Measurements from ENCODE around the gene ABAT. TPM values are rescaled to one million over a fixed set of nuclear protein-coding genes. Genes with fewer than 3 reads are reported as not detected.

Gene ABAT
- total RNA-seq, 1 donor: 3.5 TPM

DNA sequence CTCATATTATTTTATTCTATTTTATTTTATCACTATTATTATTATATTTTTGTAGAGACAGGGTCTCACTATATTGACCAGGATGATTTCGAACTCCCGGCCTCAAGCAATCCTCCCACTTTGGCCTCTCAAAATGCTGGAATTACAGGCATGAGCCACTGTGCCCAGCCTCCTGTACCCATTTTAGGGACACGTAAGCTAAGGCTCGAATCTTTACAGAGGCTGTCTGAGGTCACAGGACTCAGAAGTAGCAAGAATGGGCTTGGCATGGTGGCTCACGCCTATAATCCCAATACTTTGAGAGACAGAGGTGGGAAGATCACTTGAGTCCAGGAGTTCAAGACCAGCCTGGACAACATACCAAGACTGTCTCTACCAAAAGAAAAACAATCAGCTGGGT, 12.7 kb upstream of the ABAT start:
- no peak for DNase-seq (ENCODE audit: low read depth)
- no peak overlapping the region for H3K4me3 ChIP-seq (ENCODE audit: low read depth, low read length)
- TF ChIP-seq, protein P1, sequence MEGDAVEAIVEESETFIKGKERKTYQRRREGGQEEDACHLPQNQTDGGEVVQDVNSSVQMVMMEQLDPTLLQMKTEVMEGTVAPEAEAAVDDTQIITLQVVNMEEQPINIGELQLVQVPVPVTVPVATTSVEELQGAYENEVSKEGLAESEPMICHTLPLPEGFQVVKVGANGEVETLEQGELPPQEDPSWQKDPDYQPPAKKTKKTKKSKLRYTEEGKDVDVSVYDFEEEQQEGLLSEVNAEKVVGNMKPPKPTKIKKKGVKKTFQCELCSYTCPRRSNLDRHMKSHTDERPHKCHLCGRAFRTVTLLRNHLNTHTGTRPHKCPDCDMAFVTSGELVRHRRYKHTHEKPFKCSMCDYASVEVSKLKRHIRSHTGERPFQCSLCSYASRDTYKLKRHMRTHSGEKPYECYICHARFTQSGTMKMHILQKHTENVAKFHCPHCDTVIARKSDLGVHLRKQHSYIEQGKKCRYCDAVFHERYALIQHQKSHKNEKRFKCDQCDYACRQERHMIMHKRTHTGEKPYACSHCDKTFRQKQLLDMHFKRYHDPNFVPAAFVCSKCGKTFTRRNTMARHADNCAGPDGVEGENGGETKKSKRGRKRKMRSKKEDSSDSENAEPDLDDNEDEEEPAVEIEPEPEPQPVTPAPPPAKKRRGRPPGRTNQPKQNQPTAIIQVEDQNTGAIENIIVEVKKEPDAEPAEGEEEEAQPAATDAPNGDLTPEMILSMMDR (IDR thresholded peaks at IDR 0.05; ENCODE audit: insufficient read depth, low read depth, low read length): no peak

- no peak overlapping the region for H3K4me3 ChIP-seq (ENCODE audit: low read depth, low read length)
- DNase-seq (ENCODE audit: low read depth): no peak
- TF ChIP-seq, protein P1 (IDR thresholded peaks at IDR 0.05; ENCODE audit: insufficient read depth, low read depth, low read length): no peak
Measured at GRCh38 chr16:8663192-8664089, 11.0 kb upstream of the ABAT start.

DNA sequence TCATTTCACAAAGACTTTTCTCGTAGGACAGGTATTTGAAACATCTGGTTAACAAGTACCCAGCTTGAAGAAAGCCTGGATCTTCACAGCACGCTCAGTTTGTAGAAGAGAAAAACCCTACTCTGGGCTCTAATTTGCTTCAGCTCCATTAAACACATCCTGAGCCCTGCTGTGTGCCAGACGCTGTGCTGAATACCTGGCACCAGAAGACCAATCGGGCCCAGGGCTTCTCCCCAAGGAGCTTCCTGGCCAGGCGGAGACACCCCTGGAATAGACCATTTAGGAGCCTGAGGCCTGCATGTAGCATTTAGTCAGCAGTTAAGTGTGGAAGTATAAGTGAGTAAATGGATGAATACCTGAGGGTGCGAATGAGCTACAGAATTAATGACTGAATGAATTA, 8.9 kb upstream of the ABAT start:
- TF ChIP-seq, protein P1 (IDR thresholded peaks at IDR 0.05; ENCODE audit: insufficient read depth, low read depth, low read length): no peak
- H3K4me3 ChIP-seq (ENCODE audit: low read depth, low read length): no peak overlapping the region
- DNase-seq (ENCODE audit: low read depth): no peak

GRCh38 chr16:8667492-8667891, 6.9 kb upstream of the ABAT start:
- no peak overlapping the region for H3K4me3 ChIP-seq (ENCODE audit: low read depth, low read length)
- no peak for DNase-seq (ENCODE audit: low read depth)
- TF ChIP-seq, protein P1 (IDR thresholded peaks at IDR 0.05; ENCODE audit: insufficient read depth, low read depth, low read length): no peak

GRCh38 chr16:8668113-8668512, 6.3 kb upstream of the ABAT start:
- no peak overlapping the region for H3K4me3 ChIP-seq (ENCODE audit: low read depth, low read length)
- TF ChIP-seq, protein P1 (IDR thresholded peaks at IDR 0.05; ENCODE audit: insufficient read depth, low read depth, low read length): no peak
- DNase-seq (ENCODE audit: low read depth): no peak

GRCh38 chr16:8669481-8669880, 4.9 kb upstream of the ABAT start:
- DNase-seq (ENCODE audit: low read depth): no peak
- TF ChIP-seq, protein P1 (IDR thresholded peaks at IDR 0.05; ENCODE audit: insufficient read depth, low read depth, low read length): no peak
- no peak overlapping the region for H3K4me3 ChIP-seq (ENCODE audit: low read depth, low read length)

Measured in fibroblast of villous mesenchyme (primary cell).